ENCODE measurements around the gene HIVEP3.

The HIVEP3 gene

GRCh38 chr1:41868241-41868998, 50.3 kb downstream of the HIVEP3 start:
- DNase-seq: peak; percentile 10

- DNase-seq: no peak
Measured at GRCh38 chr1:41866285-41866684, 52.4 kb downstream of the HIVEP3 start.

GRCh38 chr1:41864471-41865040, 54.2 kb downstream of the HIVEP3 start:
- DNase-seq: no peak

- DNase-seq: no peak
Measured at GRCh38 chr1:41863718-41864117, 55.0 kb downstream of the HIVEP3 start.

GRCh38 chr1:41862384-41863221, 56.1 kb downstream of the HIVEP3 start:
- peak; percentile 19 for DNase-seq

GRCh38 chr1:41861535-41862383, 57.0 kb downstream of the HIVEP3 start:
- DNase-seq: no peak

GRCh38 chr1:41860771-41861170, 58.0 kb downstream of the HIVEP3 start:
- no peak for DNase-seq

- DNase-seq: no peak
Measured at GRCh38 chr1:41860214-41860613, 58.5 kb downstream of the HIVEP3 start.

- no peak for DNase-seq
Measured at GRCh38 chr1:41859686-41860085, 59.0 kb downstream of the HIVEP3 start.

GRCh38 chr1:41856944-41857285, 61.8 kb downstream of the HIVEP3 start:
- DNase-seq: no peak

GRCh38 chr1:41856151-41856943, 62.4 kb downstream of the HIVEP3 start:
- no peak for DNase-seq

- no peak for DNase-seq
Measured at GRCh38 chr1:41855713-41856112, 63.0 kb downstream of the HIVEP3 start.

- no peak for DNase-seq
Measured at GRCh38 chr1:41853907-41854306, 64.8 kb downstream of the HIVEP3 start.

GRCh38 chr1:41852091-41852490, 66.6 kb downstream of the HIVEP3 start:
- DNase-seq: no peak

- DNase-seq: peak; percentile 38
Measured at GRCh38 chr1:41851589-41851988, 67.1 kb downstream of the HIVEP3 start.

GRCh38 chr1:41850029-41850428, 68.7 kb downstream of the HIVEP3 start:
- no peak for DNase-seq

GRCh38 chr1:41849211-41849759, 69.4 kb downstream of the HIVEP3 start:
- DNase-seq: no peak

- no peak for DNase-seq
Measured at GRCh38 chr1:41848216-41848952, 70.3 kb downstream of the HIVEP3 start.

- DNase-seq: no peak
Measured at GRCh38 chr1:41847733-41848132, 71.0 kb downstream of the HIVEP3 start.

GRCh38 chr1:41846625-41847405, 71.9 kb downstream of the HIVEP3 start:
- no peak for DNase-seq

All from CD4-positive, alpha-beta T cell treated with Interferon gamma for 1 hour (primary cell).